B cell (primary cell): ENCODE data around the gene NPPA. TPM values are rescaled to one million over a fixed set of nuclear protein-coding genes. Genes with fewer than 3 reads are reported as not detected.

Source experiments
- ATAC-seq: fragments of 200-7000 bp; cut with Tn5 transposase; one replicate; pipeline ENCODE4 v1.10.0; 2021; ENCODE audit warnings: low read depth, mild to moderate bottlenecking, moderate number of reproducible peaks, moderate library complexity
- CTCF ChIA-PET: fragments of 350-600 bp; sonication (Branson Sonifier 250); formaldehyde crosslinking; loops from one replicate; lab custom pipeline; 2021; ENCODE audit warnings: antibody characterized with exemption, inconsistent platforms; lab: Charles Lee
- POLR2A ChIA-PET: fragments of 350-600 bp; sonication (Branson Sonifier 250); formaldehyde crosslinking; loops from one replicate; lab custom pipeline; 2021; ENCODE audit warnings: antibody characterized with exemption; lab: Charles Lee
- DNase-seq: peaks from one replicate; pipeline ENCODE4 v3.0.0; 2013
- H2AFZ ChIP-seq: 2 replicates; pipeline ENCODE4 v1.6.1; 2012; ENCODE audit warnings: mild to moderate bottlenecking, low read depth, low read length; ENCODE audit not compliant: insufficient read depth, poor library complexity, severe bottlenecking
- H3K27ac ChIP-seq, 2 donors: 1 replicate in 1 of 2; 2 replicates in 1 of 2; pipeline ENCODE4 v1.5.1; 2012 to 2013; ENCODE audit warnings: low read length in 2 of 2, mild to moderate bottlenecking in 2 of 2, moderate library complexity in 1 of 2
- H3K27me3 ChIP-seq, 4 experiments: fragments of 200-600 bp in 1 of 4; sonication (generic) in 1 of 4; replicated peaks in 1 of 4; 1 replicate in 2 of 4; 2 replicates in 2 of 4; pipeline versions ENCODE4 v1.6.1 to v1.7.0; 2013 to 2016; ENCODE audit warnings: low read length in 3 of 4, mild to moderate bottlenecking in 2 of 4, mixed read lengths in 1 of 4, moderate library complexity in 1 of 4; ENCODE audit not compliant: insufficient read depth in 4 of 4, control insufficient read depth in 3 of 4; ENCODE audit errors: control extremely low read depth in 1 of 4
- H3K36me3 ChIP-seq, 2 experiments: replicated peaks in 1 of 2; 1 replicate in 1 of 2; 2 replicates in 1 of 2; pipeline versions ENCODE4 v1.6.1 to v1.7.1; 2013; ENCODE audit warnings: low read length in 1 of 2; ENCODE audit not compliant: insufficient read depth in 2 of 2, control insufficient read depth in 1 of 2; ENCODE audit errors: control extremely low read depth in 1 of 2, extremely low read depth in 1 of 2
- H3K4me1 ChIP-seq, 2 donors: fragments of 200-600 bp in 1 of 2; sonication (generic) in 1 of 2; 1 replicate in 1 of 2; 2 replicates in 1 of 2; pipeline versions ENCODE4 v1.5.1 to v1.6.1; 2013 to 2017; ENCODE audit warnings: low read length in 2 of 2; ENCODE audit not compliant: control insufficient read depth in 2 of 2, insufficient read depth in 2 of 2
- H3K4me2 ChIP-seq: replicated peaks from 2 replicates; pipeline ENCODE3; 2012; ENCODE audit warnings: mild to moderate bottlenecking, low read depth, low read length; ENCODE audit not compliant: poor library complexity, severe bottlenecking
- H3K4me3 ChIP-seq, 5 experiments: fragments of 200-600 bp in 1 of 5; sonication (generic) in 1 of 5; 1 replicate in 3 of 5; 2 replicates in 2 of 5; pipeline versions ENCODE4 v1.5.1 to v1.7.0; 2011 to 2016; ENCODE audit warnings: low read length in 4 of 5, mild to moderate bottlenecking in 4 of 5, low read depth in 2 of 5, control low read depth in 1 of 5, moderate library complexity in 1 of 5; ENCODE audit not compliant: insufficient read depth in 1 of 5; ENCODE audit errors: control extremely low read depth in 1 of 5, extremely low read depth in 1 of 5
- H3K79me2 ChIP-seq: fragments of 200-600 bp; sonication (generic); one replicate; pipeline ENCODE4 v1.6.0; 2016; ENCODE audit warnings: low read length; ENCODE audit not compliant: control insufficient read depth, insufficient read depth
- H3K9ac ChIP-seq: fragments of 200-600 bp; sonication (generic); 2 replicates; pipeline ENCODE4 v1.6.1; 2017; ENCODE audit warnings: mild to moderate bottlenecking, low read length, moderate library complexity
- H3K9me3 ChIP-seq, 3 donors: one replicate each; pipeline versions ENCODE4 v1.6.1 to v1.7.1; 2013; ENCODE audit warnings: low read length in 2 of 3; ENCODE audit not compliant: control insufficient read depth in 2 of 3, insufficient read depth in 1 of 3; ENCODE audit errors: control extremely low read depth in 1 of 3
- H4K20me1 ChIP-seq: 2 replicates; pipeline ENCODE4 v1.6.0; 2012; ENCODE audit warnings: mild to moderate bottlenecking, low read length; ENCODE audit not compliant: insufficient read depth, control insufficient read depth, poor library complexity, severe bottlenecking
- H3K27ac Mint-ChIP-seq: one replicate; pipeline ENCODE4 v1.8.0; 2021; ENCODE audit warnings: mixed read lengths
- H3K27me3 Mint-ChIP-seq: one replicate; pipeline ENCODE4 v1.8.0; 2021; ENCODE audit warnings: mixed read lengths
- H3K4me1 Mint-ChIP-seq: one replicate; pipeline ENCODE4 v1.8.0; 2021; ENCODE audit warnings: mixed read lengths
- H3K4me3 Mint-ChIP-seq: one replicate; pipeline ENCODE4 v1.8.0; 2021; ENCODE audit warnings: mixed read lengths
- H3K9me3 Mint-ChIP-seq: one replicate; pipeline ENCODE4 v1.8.0; 2022; ENCODE audit warnings: mixed read lengths; ENCODE audit not compliant: insufficient read depth
- EZH2 ChIP-seq: IDR thresholded peaks from 2 replicates; pipeline ENCODE4 v1.6.1; 2012; ENCODE audit warnings: borderline replicate concordance, low read depth, mild to moderate bottlenecking, moderate library complexity, low read length; ENCODE audit not compliant: insufficient read depth, poor library complexity, severe bottlenecking
- WGBS: methylation state at CpG from one replicate; pipeline ENCODE4 v1.1.5; 2013; ENCODE audit warnings: missing lambda C conversion rate; ENCODE audit not compliant: insufficient coverage; 5-methylcytosine and 5-hydroxymethylcytosine counted together
- intact Hi-C: fragments of 100-400 bp; cut with micrococcal nuclease; formaldehyde crosslinking; loops from one replicate; pipeline ENCODE4 v1.10.0; 2022
- polyA plus RNA-seq: library from polyadenylated mRNA; depleted of rRNA; stranded (reverse); fragments of >200 nt; gene quantifications from 2 replicates; pipeline ENCODE4 v1.2.3, GENCODE V29; 2012
- total RNA-seq, 2 donors: library from RNA; stranded (reverse); fragments of 120-200 nt in 1 of 2; gene quantifications; 1 replicate in 1 of 2; 2 replicates in 1 of 2; pipeline versions ENCODE4 v1.2.3 to v1.2.4, GENCODE V29; 2013 to 2022
- TF ChIP-seq, protein P1 (sequence below): fragments of 200-600 bp; IDR thresholded peaks from one replicate; pipeline ENCODE4 v1.8.0; 2022; ENCODE audit warnings: antibody characterized with exemption, mild to moderate bottlenecking

Gene NPPA
- total and polyA plus RNA-seq, 2 donors (not counting 1 experiment from before 2014, with no cell fraction given), result not detected

GRCh38 chr1:11858968-11859871 is 11.6 kb upstream of the NPPA start:
- Histone ChIP-seq H3K36me3 (no peaks in the 10 kb centered on the region), H2AFZ (no peak overlapping the region), H3K9me3 (peaks cover 0 to 16% (median 0%) of the 10 kb centered on the region in 3 donors), H3K27ac (no peak overlapping the region), H3K79me2 (no peaks in the 10 kb centered on the region), H3K9ac (no peak overlapping the region), H3K4me1 (peaks cover 0 to 10% of the 10 kb centered on the region in 2 donors), H4K20me1 (no peaks in the 10 kb centered on the region), H3K27me3 (peaks cover 0 to 66% (median 17%) of the 10 kb centered on the region in 4 experiments), H3K4me3 (no peak overlapping the region), H3K4me2 (peak overlapping the region; percentile 26)
- no peaks in the 10 kb centered on the region for H3K9me3 Mint-ChIP-seq
- no peak overlapping the region for H3K4me3 Mint-ChIP-seq
- ChIA-PET CTCF (no interaction called here), POLR2A (interaction anchor here (0.6 kb wide), 1 partner anchor 49 kb away, joined by 3 read pairs; no protein-coding TSS in a partner anchor)
- 11% methylated on average over 52 of the region's 53 CpGs for WGBS
- ATAC-seq, result peak; percentile 77
- DNase-seq, result peak; percentile 76
- no peak overlapping the region for H3K27ac Mint-ChIP-seq
- TF ChIP-seq, protein P1, sequence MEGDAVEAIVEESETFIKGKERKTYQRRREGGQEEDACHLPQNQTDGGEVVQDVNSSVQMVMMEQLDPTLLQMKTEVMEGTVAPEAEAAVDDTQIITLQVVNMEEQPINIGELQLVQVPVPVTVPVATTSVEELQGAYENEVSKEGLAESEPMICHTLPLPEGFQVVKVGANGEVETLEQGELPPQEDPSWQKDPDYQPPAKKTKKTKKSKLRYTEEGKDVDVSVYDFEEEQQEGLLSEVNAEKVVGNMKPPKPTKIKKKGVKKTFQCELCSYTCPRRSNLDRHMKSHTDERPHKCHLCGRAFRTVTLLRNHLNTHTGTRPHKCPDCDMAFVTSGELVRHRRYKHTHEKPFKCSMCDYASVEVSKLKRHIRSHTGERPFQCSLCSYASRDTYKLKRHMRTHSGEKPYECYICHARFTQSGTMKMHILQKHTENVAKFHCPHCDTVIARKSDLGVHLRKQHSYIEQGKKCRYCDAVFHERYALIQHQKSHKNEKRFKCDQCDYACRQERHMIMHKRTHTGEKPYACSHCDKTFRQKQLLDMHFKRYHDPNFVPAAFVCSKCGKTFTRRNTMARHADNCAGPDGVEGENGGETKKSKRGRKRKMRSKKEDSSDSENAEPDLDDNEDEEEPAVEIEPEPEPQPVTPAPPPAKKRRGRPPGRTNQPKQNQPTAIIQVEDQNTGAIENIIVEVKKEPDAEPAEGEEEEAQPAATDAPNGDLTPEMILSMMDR, result peak; percentile 6
- no peak for TF ChIP-seq EZH2
- intact Hi-C loops, result loop anchor here (2.0 kb wide), 1 partner anchor 14 kb away; no protein-coding TSS in a partner anchor
- no peaks in the 10 kb centered on the region for H3K4me1 Mint-ChIP-seq
- peaks cover 42% of the 10 kb centered on the region for H3K27me3 Mint-ChIP-seq

DNA sequence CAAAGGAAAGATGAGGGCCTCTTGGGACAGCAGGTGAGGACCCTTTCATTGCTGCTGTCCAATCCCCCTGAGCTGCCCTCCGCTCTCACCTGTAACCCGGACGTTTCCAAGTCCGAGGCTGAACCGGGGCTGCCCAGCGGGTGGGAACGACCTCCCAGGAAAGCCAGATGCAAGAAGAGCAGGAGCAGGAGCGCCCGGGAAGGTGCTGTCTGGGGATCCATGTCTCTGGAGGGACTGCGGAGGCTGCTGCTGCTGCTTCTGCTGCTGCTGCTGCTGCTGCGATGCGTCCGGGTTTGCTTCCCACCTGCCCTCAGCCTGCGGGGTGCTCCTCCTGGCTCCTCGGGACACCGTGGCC is 11.0 kb upstream of the NPPA start, which contains the start of gene NPPB:
NPPB (minus strand) TSS at position 333 of the 355 bp plus-strand sequence; CDS start at position 221, 112 bp downstream.
- Mint-ChIP-seq H3K4me3 (no peak within 1 kb of the TSS), H3K4me1 (no peaks in the 10 kb centered on the region), H3K27me3 (peaks cover 42% of the 10 kb centered on the region), H3K27ac (no peak within 1 kb of the TSS), H3K9me3 (no peaks in the 10 kb centered on the region)
- H3K9me3 ChIP-seq, result peaks cover 0 to 16% (median 0%) of the 10 kb centered on the region in 3 donors
- peak within 1 kb of the TSS; percentile 26 for H3K4me2 ChIP-seq
- no peak within 1 kb of the TSS for H2AFZ ChIP-seq
- DNase-seq (no peak), ATAC-seq (no peak)
- no peaks in the 10 kb centered on the region for H4K20me1 ChIP-seq
- intact Hi-C loops, result loop anchor here (2.0 kb wide), 1 partner anchor 14 kb away; no protein-coding TSS in a partner anchor
- ChIA-PET CTCF (no interaction called here), POLR2A (interaction anchor here (0.6 kb wide), 1 partner anchor 49 kb away, joined by 3 read pairs; no protein-coding TSS in a partner anchor)
- H3K9ac ChIP-seq, result no peak within 1 kb of the TSS
- WGBS, result 29% methylated on average over 16 of the region's 16 CpGs
- no peaks in the 10 kb centered on the region for H3K79me2 ChIP-seq
- no peak within 1 kb of the TSS for H3K27ac ChIP-seq
- no peak within 1 kb of the TSS for H3K4me3 ChIP-seq
- H3K4me1 ChIP-seq, result peaks cover 0 to 10% of the 10 kb centered on the region in 2 donors
- peaks cover 0 to 66% (median 17%) of the 10 kb centered on the region in 4 experiments for H3K27me3 ChIP-seq
- TF ChIP-seq EZH2, result no peak
- TF ChIP-seq, protein P1, result no peak
- H3K36me3 ChIP-seq, result no peaks in the 10 kb centered on the region
